Osteocyte (in vitro differentiated cells): ENCODE measurements around the gene DLG2. TPM values are rescaled to one million over a fixed set of nuclear protein-coding genes. Genes with fewer than 3 reads are reported as not detected.

ENCODE experiments used
- DNase-seq: peaks from one replicate; pipeline ENCODE4 v3.0.0; 2021; ENCODE audit warnings: mixed read lengths; ENCODE audit not compliant: unreplicated experiment; ENCODE audit errors: extremely low spot score
- H3K27ac Mint-ChIP-seq: one replicate; pipeline ENCODE4 v1.8.0; 2021; ENCODE audit warnings: mild to moderate bottlenecking, mixed read lengths; ENCODE audit not compliant: unreplicated experiment
- H3K27me3 Mint-ChIP-seq: one replicate; pipeline ENCODE4 v1.8.0; 2021; ENCODE audit warnings: mixed read lengths; ENCODE audit not compliant: unreplicated experiment
- H3K36me3 Mint-ChIP-seq: one replicate; pipeline ENCODE4 v1.8.0; 2021; ENCODE audit warnings: mixed read lengths; ENCODE audit not compliant: unreplicated experiment
- H3K4me1 Mint-ChIP-seq: one replicate; pipeline ENCODE4 v1.8.0; 2021; ENCODE audit warnings: mixed read lengths; ENCODE audit not compliant: unreplicated experiment
- H3K4me3 Mint-ChIP-seq: one replicate; pipeline ENCODE4 v1.8.0; 2021; ENCODE audit warnings: mild to moderate bottlenecking, moderate library complexity, mixed read lengths; ENCODE audit not compliant: unreplicated experiment
- H3K9me3 Mint-ChIP-seq: one replicate; pipeline ENCODE4 v1.8.0; 2021; ENCODE audit warnings: mixed read lengths; ENCODE audit not compliant: unreplicated experiment
- total RNA-seq: library from RNA; stranded (reverse); gene quantifications from 2 replicates; pipeline ENCODE4 v1.2.1, GENCODE V29; 2021
- TF ChIP-seq, protein P1 (sequence below): fragments of 200-600 bp; sonication (generic); IDR thresholded peaks from 2 replicates; pipeline ENCODE4 v1.5.0; 2021; ENCODE audit warnings: antibody characterized with exemption, mild to moderate bottlenecking, moderate library complexity

The DLG2 gene
- total RNA-seq, 1 donor from 2014 or later = 2.1 TPM

DNA sequence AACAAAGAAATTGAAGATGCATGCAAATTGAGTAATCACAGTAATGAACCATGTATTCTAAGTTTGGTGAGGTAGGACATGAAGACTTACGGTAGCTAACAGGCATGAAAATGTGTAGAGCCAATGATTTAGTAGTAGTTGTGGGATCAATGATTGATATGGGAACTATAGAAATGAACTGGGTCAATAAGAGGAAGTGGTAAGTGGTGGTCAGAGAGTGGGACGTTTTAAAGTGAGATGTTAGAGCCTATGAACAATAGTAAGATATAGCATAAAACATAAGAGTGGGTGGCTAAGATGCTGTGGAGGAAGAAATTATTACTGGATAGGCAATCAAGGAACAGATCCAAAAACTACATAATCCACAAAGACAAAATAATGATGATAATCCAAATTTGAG lies 45.0 kb downstream of the DLG2 start:
- peaks cover 5% of the 10 kb centered on the region for H3K9me3 Mint-ChIP-seq

DNA sequence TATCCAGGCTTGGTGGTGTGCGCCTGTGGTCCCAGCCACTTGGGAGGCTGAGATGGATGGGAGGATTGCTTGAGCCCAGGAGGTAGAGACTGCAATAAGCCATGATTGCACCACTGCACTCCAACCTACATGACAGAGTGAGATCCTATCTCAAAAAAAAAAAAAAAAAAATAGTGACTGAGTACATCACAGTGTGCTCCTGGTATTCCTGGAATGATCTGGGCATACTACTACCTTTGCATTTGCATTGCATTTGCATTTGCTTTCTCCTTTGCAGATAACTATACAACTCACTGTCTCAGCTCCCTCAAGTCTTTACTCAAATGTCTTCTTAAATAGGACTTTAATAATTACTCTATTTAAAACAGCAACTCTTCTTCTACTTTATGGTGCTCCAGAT lies 51.8 kb downstream of the DLG2 start:
- DNase-seq = no peak
- H3K9me3 Mint-ChIP-seq = no peaks in the 10 kb centered on the region
- no peak overlapping the region for H3K4me3 Mint-ChIP-seq
- no peaks in the 10 kb centered on the region for H3K4me1 Mint-ChIP-seq
- H3K36me3 Mint-ChIP-seq = no peaks in the 10 kb centered on the region
- peaks cover 38% of the 10 kb centered on the region for H3K27me3 Mint-ChIP-seq
- TF ChIP-seq, protein P1, sequence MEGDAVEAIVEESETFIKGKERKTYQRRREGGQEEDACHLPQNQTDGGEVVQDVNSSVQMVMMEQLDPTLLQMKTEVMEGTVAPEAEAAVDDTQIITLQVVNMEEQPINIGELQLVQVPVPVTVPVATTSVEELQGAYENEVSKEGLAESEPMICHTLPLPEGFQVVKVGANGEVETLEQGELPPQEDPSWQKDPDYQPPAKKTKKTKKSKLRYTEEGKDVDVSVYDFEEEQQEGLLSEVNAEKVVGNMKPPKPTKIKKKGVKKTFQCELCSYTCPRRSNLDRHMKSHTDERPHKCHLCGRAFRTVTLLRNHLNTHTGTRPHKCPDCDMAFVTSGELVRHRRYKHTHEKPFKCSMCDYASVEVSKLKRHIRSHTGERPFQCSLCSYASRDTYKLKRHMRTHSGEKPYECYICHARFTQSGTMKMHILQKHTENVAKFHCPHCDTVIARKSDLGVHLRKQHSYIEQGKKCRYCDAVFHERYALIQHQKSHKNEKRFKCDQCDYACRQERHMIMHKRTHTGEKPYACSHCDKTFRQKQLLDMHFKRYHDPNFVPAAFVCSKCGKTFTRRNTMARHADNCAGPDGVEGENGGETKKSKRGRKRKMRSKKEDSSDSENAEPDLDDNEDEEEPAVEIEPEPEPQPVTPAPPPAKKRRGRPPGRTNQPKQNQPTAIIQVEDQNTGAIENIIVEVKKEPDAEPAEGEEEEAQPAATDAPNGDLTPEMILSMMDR = no peak
- H3K27ac Mint-ChIP-seq = no peak overlapping the region

More for the DNA sequence above, 45.0 kb downstream of the DLG2 start:
- H3K27me3 Mint-ChIP-seq = peaks cover 32% of the 10 kb centered on the region
- H3K4me1 Mint-ChIP-seq = no peaks in the 10 kb centered on the region
- no peaks in the 10 kb centered on the region for H3K36me3 Mint-ChIP-seq
- no peak overlapping the region for H3K27ac Mint-ChIP-seq
- TF ChIP-seq, protein P1 = no peak
- no peak for DNase-seq
- H3K4me3 Mint-ChIP-seq = no peak overlapping the region

DNA sequence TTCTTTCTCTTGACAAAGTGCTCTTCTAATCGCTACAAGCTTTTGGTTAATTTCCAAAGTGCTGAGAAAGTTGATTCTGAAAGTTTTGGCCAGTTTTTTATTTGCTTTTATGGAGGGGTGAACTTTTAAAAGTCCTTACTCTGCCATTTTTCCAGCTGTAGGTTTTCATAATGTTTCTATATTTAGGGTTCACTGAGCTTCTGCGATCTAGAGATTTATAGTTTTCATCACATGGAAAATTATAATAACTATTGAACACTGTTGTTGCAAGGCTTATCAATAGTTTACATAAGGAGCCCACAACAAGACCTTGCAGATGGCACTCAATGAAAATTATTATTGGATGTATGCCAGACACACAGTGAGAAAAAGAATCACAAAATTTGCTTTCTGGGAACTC lies 55.1 kb downstream of the DLG2 start:
- DNase-seq = no peak
- TF ChIP-seq, protein P1 = no peak
- Mint-ChIP-seq H3K9me3 (no peaks in the 10 kb centered on the region), H3K27me3 (peaks cover 44% of the 10 kb centered on the region), H3K4me1 (no peaks in the 10 kb centered on the region), H3K27ac (no peak overlapping the region), H3K4me3 (no peak overlapping the region), H3K36me3 (no peaks in the 10 kb centered on the region)

DNA sequence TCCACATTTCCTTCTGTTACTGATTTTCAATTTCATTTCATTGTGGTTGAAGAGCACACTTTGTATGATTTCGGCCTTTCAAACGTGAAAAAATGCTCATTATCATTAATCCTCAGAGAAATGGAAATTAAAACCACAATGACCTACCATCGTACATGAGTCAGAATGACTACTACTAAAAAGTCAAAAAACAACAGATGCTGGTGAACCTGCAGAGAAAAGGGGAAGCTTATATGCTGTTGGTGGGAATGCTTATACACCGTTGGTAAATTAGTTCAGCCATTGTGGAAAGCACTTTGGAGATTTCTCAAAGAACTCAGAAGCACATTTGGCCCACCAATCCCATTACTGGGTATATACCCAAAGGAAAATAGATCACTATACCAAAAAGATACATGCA lies 57.6 kb downstream of the DLG2 start:
- H3K27me3 Mint-ChIP-seq = peaks cover 48% of the 10 kb centered on the region
- no peak overlapping the region for H3K4me3 Mint-ChIP-seq
- H3K36me3 Mint-ChIP-seq = no peaks in the 10 kb centered on the region
- DNase-seq = no peak
- H3K9me3 Mint-ChIP-seq = no peaks in the 10 kb centered on the region
- no peaks in the 10 kb centered on the region for H3K4me1 Mint-ChIP-seq
- TF ChIP-seq, protein P1 = no peak
- H3K27ac Mint-ChIP-seq = no peak overlapping the region

DNA sequence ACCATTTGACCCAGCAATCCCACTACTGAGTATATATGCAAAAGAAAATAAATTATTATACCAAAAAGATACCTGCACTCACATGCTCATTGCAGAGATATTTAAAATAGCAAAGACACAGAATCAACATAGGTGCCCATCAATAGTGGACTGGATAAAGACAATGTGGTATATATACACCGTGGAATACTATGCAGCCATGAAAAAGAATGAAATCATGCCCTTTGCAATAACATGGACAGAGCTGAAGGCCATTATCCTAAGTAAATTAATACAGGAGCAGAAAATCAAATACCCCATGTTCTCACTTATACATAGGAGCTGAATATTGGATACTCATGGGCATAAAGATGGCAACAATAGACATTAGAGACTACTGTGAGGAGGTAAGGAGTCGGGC lies 68.7 kb downstream of the DLG2 start:
- Mint-ChIP-seq H3K36me3 (no peaks in the 10 kb centered on the region), H3K27me3 (peaks cover 6% of the 10 kb centered on the region), H3K4me1 (no peaks in the 10 kb centered on the region), H3K4me3 (no peak overlapping the region), H3K9me3 (no peaks in the 10 kb centered on the region), H3K27ac (no peak overlapping the region)
- TF ChIP-seq, protein P1 = no peak
- DNase-seq = no peak
